ENCODE measurements around the gene CBS.

CBS gene

DNA sequence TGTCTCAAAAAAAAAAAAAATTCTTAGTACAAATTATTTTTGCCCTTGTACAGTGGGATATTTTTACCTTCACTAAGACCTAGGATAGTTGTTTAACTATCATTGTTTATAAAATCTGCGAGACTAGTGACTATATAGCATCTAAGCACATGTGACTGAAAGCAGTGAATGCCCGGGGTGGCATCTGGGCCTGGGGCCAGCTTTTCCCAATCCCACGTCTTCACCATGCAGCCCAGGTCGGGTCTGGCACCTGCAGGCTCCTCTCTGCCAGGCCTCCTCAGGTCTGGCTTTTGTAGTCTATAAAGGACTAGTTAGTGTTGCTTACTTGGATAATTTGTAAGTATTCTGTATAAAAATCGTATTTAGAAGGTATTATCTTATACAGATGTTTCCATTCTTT lies 40.8 kb downstream of the CBS start:
- H3K4me3 ChIP-seq (ENCODE audit: low read depth, low read length): no peak overlapping the region
- DNase-seq (ENCODE audit: low read depth): no peak
- no peak for TF ChIP-seq CTCF (IDR thresholded peaks at IDR 0.05; ENCODE audit: control insufficient read depth, extremely low read depth, insufficient read depth)

DNA sequence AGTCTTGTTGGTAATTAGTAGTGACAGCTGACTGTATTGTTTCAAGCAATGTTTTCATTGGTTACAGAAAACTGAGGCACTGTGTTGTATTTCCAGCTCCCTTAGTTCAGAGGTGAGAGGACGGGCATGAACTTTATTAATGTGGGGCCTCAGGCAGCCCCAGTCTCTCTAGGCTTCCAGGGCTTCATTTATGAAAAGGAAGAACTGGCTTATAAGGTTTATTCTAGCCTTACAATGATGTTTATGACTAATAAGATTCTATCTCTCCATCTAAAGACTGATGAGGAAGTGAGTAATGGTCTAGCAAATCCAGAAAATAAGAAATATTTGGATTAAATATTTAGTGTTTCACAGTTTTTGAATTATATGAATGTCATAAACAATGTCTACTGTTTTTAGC lies 41.5 kb downstream of the CBS start:
- H3K4me3 ChIP-seq (ENCODE audit: low read depth, low read length): no peak overlapping the region
- no peak for DNase-seq (ENCODE audit: low read depth)
- TF ChIP-seq CTCF (IDR thresholded peaks at IDR 0.05; ENCODE audit: control insufficient read depth, extremely low read depth, insufficient read depth): no peak

DNA sequence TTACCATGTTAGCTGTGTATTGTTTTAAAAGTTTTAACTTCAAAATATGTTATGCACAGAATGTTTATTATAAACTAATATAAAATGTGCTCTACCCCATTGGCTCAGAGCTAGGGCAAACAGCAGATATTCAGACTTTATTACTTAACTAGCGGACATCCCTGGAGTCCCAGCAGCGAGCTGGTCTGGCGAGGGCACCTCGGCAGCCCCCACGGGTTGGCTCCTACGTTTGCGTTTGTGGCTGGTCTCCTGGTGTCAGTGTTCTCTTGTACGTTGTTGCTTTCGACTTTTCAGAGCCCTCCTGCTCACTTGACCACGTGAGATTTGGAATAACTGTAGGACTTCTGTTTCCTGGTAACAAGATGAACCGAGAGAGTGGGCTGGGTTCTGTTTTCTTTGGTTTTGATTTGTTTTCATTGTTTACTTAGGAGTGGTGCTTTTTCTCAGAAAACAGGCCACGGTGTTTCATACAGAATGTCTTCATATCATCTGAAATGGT lies 44.5 kb downstream of the CBS start:
- no peak for DNase-seq (ENCODE audit: low read depth)
- TF ChIP-seq CTCF (IDR thresholded peaks at IDR 0.05; ENCODE audit: control insufficient read depth, extremely low read depth, insufficient read depth): no peak

DNA sequence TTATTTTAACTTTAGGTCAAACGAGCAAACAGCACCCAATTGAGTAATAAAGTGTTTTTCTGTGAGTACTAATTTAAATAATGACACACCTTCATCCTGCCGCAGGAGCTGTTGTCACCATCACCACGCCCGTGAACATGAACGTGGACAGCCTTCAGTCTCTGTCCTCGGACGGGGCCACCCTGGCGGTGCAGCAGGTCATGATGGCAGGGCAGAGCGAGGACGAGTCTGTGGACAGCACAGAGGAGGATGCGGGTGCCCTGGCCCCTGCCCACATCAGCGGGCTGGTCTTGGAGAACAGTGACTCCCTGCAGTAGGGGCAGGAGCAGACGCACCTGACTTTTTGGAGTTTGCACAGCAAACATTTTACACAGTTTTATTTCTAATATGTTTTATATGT lies 45.9 kb downstream of the CBS start:
- no peak for DNase-seq (ENCODE audit: low read depth)
- no peak for TF ChIP-seq CTCF (IDR thresholded peaks at IDR 0.05; ENCODE audit: control insufficient read depth, extremely low read depth, insufficient read depth)

More for the DNA sequence above, 44.5 kb downstream of the CBS start:
- H3K4me3 ChIP-seq (ENCODE audit: low read depth, low read length): no peak overlapping the region

DNA sequence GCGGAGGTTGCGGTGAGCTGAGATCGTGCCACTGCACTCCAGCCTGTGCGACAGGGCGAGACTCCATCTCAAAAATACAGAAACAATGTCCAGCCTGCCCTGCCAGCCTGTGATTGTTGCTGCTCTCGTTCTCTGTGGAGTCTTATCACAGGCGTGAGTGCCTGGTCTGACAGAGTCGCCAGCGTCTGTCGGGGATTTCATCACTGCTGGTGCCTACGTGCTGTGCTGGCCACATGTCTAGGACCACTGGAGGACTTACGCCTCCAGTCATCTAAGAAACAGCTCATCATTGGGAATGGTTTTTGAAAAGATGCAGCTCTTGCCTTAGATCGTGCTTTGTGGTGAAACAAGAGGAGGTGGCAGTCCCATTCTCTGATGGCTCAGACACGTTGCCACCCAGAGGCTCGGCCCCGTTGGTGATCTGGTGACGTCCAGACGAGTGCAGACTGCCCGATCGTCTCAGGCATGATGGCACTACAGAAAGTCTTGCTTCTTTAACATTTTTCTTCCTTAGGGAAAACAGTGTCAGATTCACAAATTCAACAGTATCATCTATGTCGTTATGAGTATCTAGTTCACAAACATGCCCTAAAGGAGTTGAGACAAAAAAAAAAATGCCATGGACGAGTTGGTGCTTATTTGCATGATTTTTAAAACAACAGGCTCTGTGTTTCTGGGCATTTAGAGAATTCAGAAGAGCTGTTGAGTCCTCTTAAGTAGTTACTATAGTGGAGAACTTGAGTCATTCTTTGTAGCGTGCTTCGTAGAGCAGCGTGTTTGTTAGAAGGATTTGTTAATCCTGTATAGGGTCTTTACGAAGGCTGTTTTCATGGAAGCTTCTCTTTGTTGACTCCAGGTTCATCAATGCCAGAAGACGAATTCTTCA lies 47.5 kb downstream of the CBS start:
- TF ChIP-seq CTCF (IDR thresholded peaks at IDR 0.05; ENCODE audit: control insufficient read depth, extremely low read depth, insufficient read depth): no peak
- H3K4me3 ChIP-seq (ENCODE audit: low read depth, low read length): no peak overlapping the region
- DNase-seq (ENCODE audit: low read depth): no peak

More for the DNA sequence above, 45.9 kb downstream of the CBS start:
- no peak overlapping the region for H3K4me3 ChIP-seq (ENCODE audit: low read depth, low read length)

DNA sequence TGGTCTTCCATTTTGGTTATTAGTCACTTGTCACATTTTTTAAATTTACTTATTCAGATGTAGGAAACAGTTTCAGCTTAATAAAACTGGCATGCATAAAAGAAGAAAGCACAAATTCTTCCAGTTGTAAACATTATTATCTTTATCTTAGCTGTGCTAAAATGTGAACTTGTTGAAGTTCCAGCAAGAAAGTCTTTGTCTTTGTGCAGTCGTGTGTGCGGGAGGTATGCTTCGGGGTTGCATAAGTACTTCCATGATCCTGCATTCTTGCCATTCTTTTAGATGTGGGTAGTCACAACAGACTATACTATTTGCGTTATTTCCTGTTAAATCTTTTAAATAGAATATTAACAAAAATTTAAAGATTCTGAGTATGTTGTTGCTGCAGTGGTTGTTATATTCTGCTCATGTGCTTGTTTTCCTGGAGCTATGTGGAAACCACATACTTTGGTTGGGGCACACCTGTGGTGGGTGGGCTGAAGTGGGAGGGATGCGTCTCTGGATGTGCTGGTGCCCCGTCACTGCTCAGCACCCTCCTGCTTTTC lies 49.9 kb downstream of the CBS start:
- H3K4me3 ChIP-seq (ENCODE audit: low read depth, low read length): no peak overlapping the region
- DNase-seq (ENCODE audit: low read depth): no peak
- no peak for TF ChIP-seq CTCF (IDR thresholded peaks at IDR 0.05; ENCODE audit: control insufficient read depth, extremely low read depth, insufficient read depth)
